NCI-H2029 (cell line): Measurements from ENCODE around the gene GPR135.
A peak's percentile ranks its signal among the peaks of the same experiment; 100 is the strongest.
"Not testable (repeated sequence)": the region's sequence is repeated elsewhere in the genome, so short reads cannot be mapped to it uniquely, and the experiment has no call there.

Experiments
- DNase-seq: peaks from one replicate; lab custom pipeline; 2025; lab: John Stamatoyannopoulos, UW

GPR135 gene

GRCh38 chr14:59474172-59474571, 9.0 kb upstream of the GPR135 start:
- DNase-seq: no peak

- peak; percentile 61 for DNase-seq
These were observed 479 bp downstream of the GPR135 start for GRCh38 chr14:59464486-59465315.

GRCh38 chr14:59463787-59464485, 1.2 kb downstream of the GPR135 start:
- no peak for DNase-seq

GRCh38 chr14:59461891-59462290, 3.3 kb downstream of the GPR135 start:
- DNase-seq: no peak

- no peak for DNase-seq
These were observed 4.8 kb downstream of the GPR135 start for GRCh38 chr14:59460378-59460777.

- DNase-seq: no peak
These were observed 6.7 kb downstream of the GPR135 start for GRCh38 chr14:59458486-59458885.

GRCh38 chr14:59455411-59455810, 9.8 kb downstream of the GPR135 start:
- DNase-seq: no peak

GRCh38 chr14:59454139-59454538, 11.0 kb downstream of the GPR135 start:
- no peak for DNase-seq

- DNase-seq: no peak
These were observed 13.3 kb downstream of the GPR135 start for GRCh38 chr14:59451849-59452248.

- DNase-seq: no peak
These were observed 14.5 kb downstream of the GPR135 start for GRCh38 chr14:59450716-59451115.

GRCh38 chr14:59448673-59449072, 16.5 kb downstream of the GPR135 start:
- DNase-seq: not testable (repeated sequence)

GRCh38 chr14:59439256-59439965, 25.8 kb downstream of the GPR135 start:
- no peak for DNase-seq

GRCh38 chr14:59438195-59438647, 27.0 kb downstream of the GPR135 start:
- no peak for DNase-seq

- DNase-seq: no peak
These were observed 29.2 kb downstream of the GPR135 start for GRCh38 chr14:59435987-59436386.

GRCh38 chr14:59435101-59435500, 30.1 kb downstream of the GPR135 start:
- DNase-seq: no peak

- DNase-seq: no peak
These were observed 35.4 kb downstream of the GPR135 start for GRCh38 chr14:59429790-59430189.

- DNase-seq: no peak
These were observed 36.6 kb downstream of the GPR135 start for GRCh38 chr14:59428581-59429012.

- DNase-seq: no peak
These were observed 37.3 kb downstream of the GPR135 start for GRCh38 chr14:59427653-59428580.

- DNase-seq: no peak
These were observed 39.8 kb downstream of the GPR135 start for GRCh38 chr14:59425322-59425935.

GRCh38 chr14:59424341-59425071, 40.7 kb downstream of the GPR135 start:
- no peak for DNase-seq
